ENCODE results near the gene SHROOM1. TPM values are rescaled to one million over a fixed set of nuclear protein-coding genes. Genes with fewer than 3 reads are reported as not detected.
A peak's percentile ranks its signal among the peaks of the same experiment; 100 is the strongest.

SHROOM1 gene
- total and polyA plus RNA-seq, 9 of the 15 experiments (the other 6 are each of a cell fraction or from before 2014, with no cell fraction given) = 0.44 to 26.5 (median 11.9) TPM

- TF ChIP-seq USF1 (CRISPR knock-in tag; IDR thresholded peaks at IDR 0.05) = no peak
- TF ChIP-seq ATF4 (CRISPR knock-in tag; IDR thresholded peaks at IDR 0.05) = no peak
- TF ChIP-seq RFX5 (IDR thresholded peaks at IDR 0.05; ENCODE audit: low read depth, low read length) = no peak
- no peak for TF ChIP-seq SP1 (CRISPR knock-in tag; IDR thresholded peaks at IDR 0.05)
- TF ChIP-seq FOXP4 (CRISPR knock-in tag; IDR thresholded peaks at IDR 0.05; ENCODE audit: borderline replicate concordance) = no peak
- TF ChIP-seq U2AF2 (optimal IDR thresholded peaks at IDR 0.05; ENCODE audit: low read depth, low read length) = no peak
- TF ChIP-seq ZNF830 (CRISPR knock-in tag; IDR thresholded peaks at IDR 0.05) = no peak
- TF ChIP-seq ZNF274 (IDR thresholded peaks at IDR 0.05; ENCODE audit: borderline replicate concordance, low read depth, low read length) = no peak
- TF ChIP-seq ELF2 (CRISPR knock-in tag; IDR thresholded peaks at IDR 0.05) = no peak
- TF ChIP-seq FOXM1 (IDR thresholded peaks at IDR 0.05; ENCODE audit: low read depth) = peak; percentile 82; the same call in 1 of the 2 replicates
- no peak for TF ChIP-seq FOXM1 (CRISPR knock-in tag; IDR thresholded peaks at IDR 0.05; ENCODE audit: low read depth)
- TF ChIP-seq ZNF232 (CRISPR knock-in tag; IDR thresholded peaks at IDR 0.05) = no peak
- no peak for TF ChIP-seq IRF2 (CRISPR knock-in tag; IDR thresholded peaks at IDR 0.05)
- TF ChIP-seq PTBP1 (IDR thresholded peaks at IDR 0.05; ENCODE audit: low read depth, low read length) = no peak
- TF ChIP-seq NFE2 (IDR thresholded peaks at IDR 0.05; ENCODE audit: low read depth) = no peak
- TF ChIP-seq ZNF445 (CRISPR knock-in tag; IDR thresholded peaks at IDR 0.05; ENCODE audit: low read depth) = no peak
- no peak for TF ChIP-seq CSDE1 (IDR thresholded peaks at IDR 0.05)
- no peak for TF ChIP-seq DACH1 (IDR thresholded peaks at IDR 0.05; ENCODE audit: partially characterized antibody)
- TF ChIP-seq RBM34 (IDR thresholded peaks at IDR 0.05; ENCODE audit: borderline replicate concordance, insufficient read depth, low read length) = no peak
- no peak for TF ChIP-seq PHB2 (IDR thresholded peaks at IDR 0.05; ENCODE audit: low read depth)
- TF ChIP-seq TRIM25 (IDR thresholded peaks at IDR 0.05; ENCODE audit: borderline replicate concordance) = no peak
- TF ChIP-seq ZC3H8 (IDR thresholded peaks at IDR 0.05) = no peak
- TF ChIP-seq ZNF354B (CRISPR knock-in tag; IDR thresholded peaks at IDR 0.05) = no peak
- TF ChIP-seq TAF9B (IDR thresholded peaks at IDR 0.05; ENCODE audit: partially characterized antibody) = no peak
- TF ChIP-seq MAZ (CRISPR knock-in tag; conservative IDR thresholded peaks at IDR 0.05 in 1 of 2, IDR thresholded peaks at IDR 0.05 in 1 of 2) = no peak
- no peak for TF ChIP-seq SMAD2 (IDR thresholded peaks at IDR 0.05; ENCODE audit: low read depth, low read length)
- TF ChIP-seq ZBTB8A (IDR thresholded peaks at IDR 0.05; ENCODE audit: partially characterized antibody) = no peak
Observed at GRCh38 chr5:132790201-132790865, 40.1 kb downstream of the SHROOM1 start (continued).

Data from K562 (cell line).